ENCODE results near the gene IPO9. TPM values are rescaled to one million over a fixed set of nuclear protein-coding genes. Genes with fewer than 3 reads are reported as not detected.

Gene IPO9
- total RNA-seq, 4 donors from 2014 or later, result 7.2 to 16.3 (median 10.3) TPM

- Histone ChIP-seq H3K27ac (peak overlapping the region in 1 of 4 donors; percentile 7), H3K9me3 (no peaks in the 10 kb centered on the region), H3K36me3 (no peaks in the 10 kb centered on the region), H3K4me3 (no peak overlapping the region), H3K4me1 (peaks cover 24 to 44% of the 10 kb centered on the region in 2 donors), H3K27me3 (no peaks in the 10 kb centered on the region)
- ATAC-seq, result no peak
- in situ Hi-C loops (cut with MboI; ENCODE audit: low sequenced_read_pairs in 4 of 4) (no loop called here), intact Hi-C loops (cut with DNase I; ENCODE audit: low total_unique reads) (loop anchor here (5.0 kb wide), 2 partner anchors 60 to 145 kb away; partner anchors contain the start of gene SHISA4)
- TF ChIP-seq CTCF (IDR thresholded peaks at IDR 0.05 in 4 of 5, conservative IDR thresholded peaks at IDR 0.05 in 1 of 5) (no peak), POLR2A (IDR thresholded peaks at IDR 0.05) (no peak)
- no peak for DNase-seq
These were observed 1.4 kb upstream of the IPO9 start for GRCh38 chr1:201827321-201828216.

GRCh38 chr1:201828217-201828819 lies 639 bp upstream of the IPO9 start:
- in situ Hi-C loops (cut with MboI; ENCODE audit: low sequenced_read_pairs in 4 of 4), result no loop called here
- H3K27ac ChIP-seq, result peak overlapping the region in 1 of 4 donors; percentile 98
- DNase-seq (no peak), ATAC-seq (no peak)
- no peaks in the 10 kb centered on the region for H3K36me3 ChIP-seq
- H3K27me3 ChIP-seq, result no peaks in the 10 kb centered on the region
- no peaks in the 10 kb centered on the region for H3K9me3 ChIP-seq
- H3K4me1 ChIP-seq, result peaks cover 30 to 51% of the 10 kb centered on the region in 2 donors
- TF ChIP-seq CTCF (IDR thresholded peaks at IDR 0.05 in 4 of 5, conservative IDR thresholded peaks at IDR 0.05 in 1 of 5) (no peak), POLR2A (IDR thresholded peaks at IDR 0.05) (no peak)
- H3K4me3 ChIP-seq, result peak overlapping the region in 1 of 4 donors; percentile 100
- intact Hi-C loops (cut with DNase I; ENCODE audit: low total_unique reads), result loop anchor here (5.0 kb wide), 2 partner anchors 59 to 144 kb away; partner anchors contain the start of gene SHISA4

GRCh38 chr1:201831371-201831770 lies 2.4 kb downstream of the IPO9 start:
- in situ Hi-C loops (cut with MboI; ENCODE audit: low sequenced_read_pairs in 4 of 4) (no loop called here), intact Hi-C loops (cut with DNase I; ENCODE audit: low total_unique reads) (no loop called here)
- Histone ChIP-seq H3K9me3 (no peaks in the 10 kb centered on the region), H3K4me3 (no peak overlapping the region), H3K27ac (no peak overlapping the region), H3K27me3 (no peaks in the 10 kb centered on the region), H3K4me1 (peaks cover 32 to 55% of the 10 kb centered on the region in 2 donors), H3K36me3 (no peaks in the 10 kb centered on the region)
- TF ChIP-seq CTCF (IDR thresholded peaks at IDR 0.05 in 4 of 5, conservative IDR thresholded peaks at IDR 0.05 in 1 of 5), result no peak
- TF ChIP-seq POLR2A (IDR thresholded peaks at IDR 0.05), result no peak
- DNase-seq (no peak), ATAC-seq (no peak)

GRCh38 chr1:201834621-201835020 lies 5.7 kb downstream of the IPO9 start:
- H3K9me3 ChIP-seq, result no peaks in the 10 kb centered on the region
- H3K4me3 ChIP-seq, result no peak overlapping the region
- no peak overlapping the region for H3K27ac ChIP-seq
- H3K36me3 ChIP-seq, result no peaks in the 10 kb centered on the region
- no peaks in the 10 kb centered on the region for H3K27me3 ChIP-seq
- intact Hi-C loops (cut with DNase I; ENCODE audit: low total_unique reads), result no loop called here
- ATAC-seq (no peak), DNase-seq (no peak)
- in situ Hi-C loops (cut with MboI; ENCODE audit: low sequenced_read_pairs in 4 of 4), result no loop called here
- TF ChIP-seq CTCF (IDR thresholded peaks at IDR 0.05 in 4 of 5, conservative IDR thresholded peaks at IDR 0.05 in 1 of 5) (no peak), POLR2A (IDR thresholded peaks at IDR 0.05) (no peak)
- peaks cover 32 to 39% of the 10 kb centered on the region in 2 donors for H3K4me1 ChIP-seq

Data from gastrocnemius medialis (tissue), 4 donors.